NCI-H1417 treated with DMSO at 0.1 percent for 48 hours (cell line): ENCODE results near the gene LSM12.
"Not testable (repeated sequence)": the region's sequence is repeated elsewhere in the genome, so short reads cannot be mapped to it uniquely, and the experiment has no call there.

Experiments
- DNase-seq: peaks from one replicate; lab custom pipeline; 2025; lab: John Stamatoyannopoulos, UW

The LSM12 gene

DNA sequence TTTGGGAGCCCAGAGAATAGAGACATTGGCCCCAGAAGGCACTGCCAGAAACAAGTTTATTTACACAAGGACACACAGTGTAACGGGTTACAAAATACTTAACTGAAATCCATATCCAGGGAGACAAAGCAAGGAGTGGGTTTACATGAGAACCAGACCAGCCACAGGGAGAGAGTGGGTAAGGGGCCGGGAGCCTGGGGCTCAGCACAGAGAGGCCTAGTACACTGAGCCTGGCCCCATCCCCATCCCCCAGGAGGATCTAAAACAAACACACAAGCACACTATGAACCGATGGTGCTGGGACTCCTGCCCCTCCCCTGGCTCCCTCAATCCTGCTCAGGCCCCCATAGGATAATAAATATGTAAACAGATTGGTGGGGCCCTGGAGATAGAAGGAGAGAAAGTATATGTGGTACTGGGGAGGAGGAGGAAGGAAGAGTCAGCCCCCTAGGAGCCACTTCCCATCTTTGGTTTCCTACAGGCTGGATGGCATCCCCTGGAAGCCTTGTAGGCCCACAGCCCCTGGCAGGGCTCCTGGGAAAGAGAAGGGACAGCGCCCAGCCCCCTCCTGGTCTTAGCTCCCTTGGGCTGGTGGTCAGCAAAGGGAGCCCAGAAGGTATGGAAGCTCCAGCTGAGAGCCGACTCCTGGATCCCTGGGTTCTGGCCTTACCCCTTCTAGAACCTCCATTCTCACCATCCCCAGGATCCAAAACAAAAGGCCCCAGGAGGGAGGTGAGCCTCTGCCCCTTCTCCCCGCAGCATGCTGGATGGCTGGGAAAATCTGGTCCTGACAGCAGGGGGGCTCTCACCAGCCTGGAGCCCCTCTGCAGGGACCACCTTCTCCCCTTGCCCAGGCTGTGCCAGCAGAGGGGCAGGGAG lies 10.5 kb upstream of the LSM12 start:
- no peak for DNase-seq

GRCh38 chr17:44075598-44076293 lies 9.3 kb upstream of the LSM12 start:
- no peak for DNase-seq

GRCh38 chr17:44074911-44075285 lies 8.4 kb upstream of the LSM12 start:
- no peak for DNase-seq

GRCh38 chr17:44074231-44074910 lies 7.9 kb upstream of the LSM12 start:
- no peak for DNase-seq

- no peak for DNase-seq
Measured at GRCh38 chr17:44071772-44072171, 5.3 kb upstream of the LSM12 start.

DNA sequence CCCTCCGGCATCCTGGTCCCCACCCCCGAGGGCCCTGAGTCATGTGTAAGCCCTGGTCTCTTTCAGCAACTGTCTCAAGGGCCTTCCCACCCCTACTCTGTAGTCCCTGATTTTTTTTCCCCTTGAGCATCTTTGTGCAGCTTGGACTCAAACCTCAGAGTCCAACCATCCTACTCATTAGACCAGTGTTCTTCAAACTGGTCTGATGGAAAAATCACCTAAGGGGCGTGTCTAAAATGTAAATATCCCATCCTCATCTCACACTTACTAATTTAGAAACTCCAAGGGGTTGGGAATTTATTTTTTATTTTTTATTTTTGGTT lies 4.7 kb upstream of the LSM12 start:
- DNase-seq = no peak

DNA sequence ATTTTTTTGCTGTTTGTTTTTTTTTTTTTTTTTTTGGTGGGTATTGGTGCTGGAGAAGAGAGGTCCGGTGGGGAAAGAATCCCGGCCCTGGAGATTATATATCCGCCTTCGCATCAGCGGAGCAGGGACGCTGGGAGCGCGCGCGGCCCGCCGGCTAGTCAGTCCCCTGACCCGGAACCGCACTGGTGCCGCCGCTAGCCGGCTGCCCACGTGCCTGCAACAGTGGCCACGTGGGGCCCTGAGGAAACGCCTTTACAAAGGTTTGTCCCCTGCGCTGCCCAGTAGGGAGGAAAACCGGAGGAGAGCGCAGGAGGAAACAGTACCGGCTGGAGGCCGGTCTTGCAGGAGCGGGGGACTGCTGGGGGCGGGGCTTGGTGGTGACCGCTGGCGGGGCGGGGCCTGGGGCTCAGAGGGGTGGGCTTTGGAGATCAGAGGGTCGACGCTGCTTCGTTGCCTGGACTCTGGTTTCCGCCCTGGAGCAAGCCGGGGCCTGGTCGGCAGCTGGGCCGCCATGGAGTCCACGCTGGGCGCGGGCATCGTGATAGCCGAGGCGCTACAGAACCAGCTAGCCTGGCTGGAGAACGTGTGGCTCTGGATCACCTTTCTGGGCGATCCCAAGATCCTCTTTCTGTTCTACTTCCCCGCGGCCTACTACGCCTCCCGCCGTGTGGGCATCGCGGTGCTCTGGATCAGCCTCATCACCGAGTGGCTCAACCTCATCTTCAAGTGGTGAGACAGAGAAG lies 4.2 kb upstream of the LSM12 start, which contains the start of gene G6PC3:
Gene G6PC3 (plus strand): TSS at position 281 of the 743 bp plus-strand sequence. CDS start 231 bp downstream, at position 512.
- DNase-seq = peak; percentile 74

- no peak for DNase-seq
Measured at GRCh38 chr17:44069974-44070454, 3.5 kb upstream of the LSM12 start.

DNA sequence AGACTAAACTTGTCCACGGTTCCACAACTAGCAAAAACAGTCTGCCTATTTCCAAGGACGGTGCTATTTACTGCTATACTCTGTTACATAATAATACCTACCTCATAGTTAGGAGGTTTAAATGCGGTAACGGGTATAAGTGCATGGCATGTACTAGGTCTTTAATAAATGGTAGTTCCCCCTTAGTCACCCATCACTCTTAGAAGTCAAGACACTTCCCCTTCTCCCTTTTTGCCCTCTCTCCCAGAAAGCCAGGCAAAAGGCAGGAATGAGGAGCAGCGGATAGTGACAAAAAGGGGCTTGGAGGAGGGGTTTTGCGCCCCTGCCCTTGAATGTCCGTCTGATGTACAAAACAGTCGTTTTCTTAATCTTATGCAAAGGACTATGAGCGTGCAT lies 1.1 kb upstream of the LSM12 start:
- DNase-seq = no peak

DNA sequence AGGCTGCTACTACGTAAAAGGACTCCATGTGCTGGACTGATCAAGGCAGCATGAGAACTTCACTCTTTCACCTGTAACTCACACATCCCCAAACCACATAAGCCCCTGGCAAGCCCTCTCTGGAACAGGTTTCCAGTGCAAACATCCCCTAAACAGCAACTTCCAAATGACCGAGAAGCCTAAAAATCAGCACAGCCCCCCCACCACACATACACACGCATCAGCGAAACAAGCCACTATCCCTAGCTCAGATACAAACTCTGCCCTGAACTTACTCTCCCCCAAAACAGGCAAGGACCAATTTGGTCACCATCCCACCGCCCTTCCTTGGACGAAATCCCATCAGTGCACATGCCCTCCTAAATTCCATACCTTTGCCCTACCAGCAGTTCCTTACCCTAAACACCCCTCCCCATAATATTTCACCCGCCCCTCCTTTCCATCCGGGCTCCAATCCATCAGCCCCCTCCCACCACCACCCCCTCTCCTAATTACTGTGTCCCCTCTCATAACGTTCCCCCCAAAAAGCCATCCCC lies 735 bp downstream of the LSM12 start:
- DNase-seq = no peak

GRCh38 chr17:44063704-44064639 lies 2.5 kb downstream of the LSM12 start:
- no peak for DNase-seq

- DNase-seq = no peak
Measured at GRCh38 chr17:44062871-44063270, 3.6 kb downstream of the LSM12 start.

GRCh38 chr17:44061446-44061845 lies 5.0 kb downstream of the LSM12 start:
- DNase-seq = no peak

- no peak for DNase-seq
Measured at GRCh38 chr17:44059101-44059892, 7.2 kb downstream of the LSM12 start.

GRCh38 chr17:44053125-44053872 lies 13.2 kb downstream of the LSM12 start:
- DNase-seq = no peak

- DNase-seq = no peak
Measured at GRCh38 chr17:44049294-44050060, 17.0 kb downstream of the LSM12 start.

DNA sequence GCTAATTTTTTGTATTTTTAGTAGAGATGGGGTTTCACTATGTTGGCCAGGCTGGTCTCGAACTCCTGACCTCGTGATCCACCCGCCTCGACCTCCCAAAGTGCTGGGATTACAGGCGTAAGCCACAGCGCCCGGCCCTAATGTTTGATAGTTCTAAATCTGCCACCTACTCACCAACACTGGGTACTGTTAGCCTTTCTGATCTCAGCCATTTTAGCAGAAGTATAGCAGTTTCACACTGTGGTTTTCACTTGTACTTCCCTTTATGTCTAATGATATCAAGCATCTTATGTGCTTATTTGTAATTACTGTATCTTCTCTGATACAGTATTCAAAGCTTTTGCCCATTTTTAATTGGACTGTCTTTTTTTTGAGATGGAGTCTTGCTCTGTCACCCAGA lies 19.6 kb downstream of the LSM12 start:
- DNase-seq = not testable (repeated sequence)

DNA sequence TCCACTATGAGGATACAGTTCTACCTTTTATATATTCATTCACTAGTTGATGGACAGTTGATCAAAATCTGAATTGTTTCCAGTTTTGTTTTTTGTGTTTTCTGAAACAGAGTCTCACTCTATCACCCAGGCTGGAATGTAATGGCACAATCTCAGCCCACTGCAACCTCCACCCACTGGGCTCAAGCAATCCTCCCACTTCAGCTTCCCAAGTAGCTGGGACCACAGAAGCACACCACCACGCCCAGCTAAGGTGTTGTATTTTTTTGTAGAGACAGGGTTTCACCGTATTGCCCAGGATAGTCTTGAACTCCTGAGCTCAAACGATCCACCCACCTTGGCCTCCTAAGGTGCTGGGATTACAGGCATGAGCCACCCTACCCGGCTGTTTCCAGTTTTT lies 21.0 kb downstream of the LSM12 start:
- DNase-seq = no peak
